Effector memory CD8-positive, alpha-beta T cell (primary cell): ENCODE data around the gene TRPV6.

Experiments
- ATAC-seq: fragments of 150-1000 bp; cut with Tn5 transposase; replicated peaks from 2 replicates; pipeline ENCODE4 v1.10.0; 2021; ENCODE audit warnings: mild to moderate bottlenecking, moderate library complexity
- DNase-seq, 3 experiments: peaks; one replicate each; pipeline ENCODE4 v3.0.0; 2021
- H3K27ac Mint-ChIP-seq, 2 donors: one replicate each; pipeline ENCODE4 v1.8.0; 2022; ENCODE audit warnings: mild to moderate bottlenecking in 2 of 2, mixed read lengths in 2 of 2, moderate library complexity in 2 of 2
- H3K27me3 Mint-ChIP-seq, 2 donors: one replicate each; pipeline ENCODE4 v1.8.0; 2022; ENCODE audit warnings: mixed read lengths in 2 of 2
- H3K36me3 Mint-ChIP-seq: one replicate; pipeline ENCODE4 v1.8.0; 2022; ENCODE audit warnings: mild to moderate bottlenecking, moderate library complexity, mixed read lengths; ENCODE audit not compliant: insufficient read depth
- H3K4me1 Mint-ChIP-seq, 2 donors: one replicate each; pipeline ENCODE4 v1.8.0; 2022; ENCODE audit warnings: low read depth in 2 of 2, mixed read lengths in 2 of 2
- H3K4me3 Mint-ChIP-seq, 2 donors: one replicate each; pipeline ENCODE4 v1.8.0; 2022; ENCODE audit warnings: mild to moderate bottlenecking in 2 of 2, mixed read lengths in 2 of 2, moderate library complexity in 2 of 2
- H3K9me3 Mint-ChIP-seq, 2 donors: one replicate each; pipeline ENCODE4 v1.8.0; 2022; ENCODE audit warnings: mixed read lengths in 2 of 2

Gene TRPV6

GRCh38 chr7:142833174-142834048, 52.1 kb downstream of the TRPV6 start:
- H3K27me3 Mint-ChIP-seq = peaks cover 2 to 13% of the 10 kb centered on the region in 2 donors
- ATAC-seq (no peak), DNase-seq (no peak)
- no peak overlapping the region for H3K27ac Mint-ChIP-seq
- no peak overlapping the region for H3K4me3 Mint-ChIP-seq
- no peaks in the 10 kb centered on the region for H3K36me3 Mint-ChIP-seq
- H3K9me3 Mint-ChIP-seq = no peaks in the 10 kb centered on the region
- peaks cover 0 to 3% of the 10 kb centered on the region in 2 donors for H3K4me1 Mint-ChIP-seq

- no peaks in the 10 kb centered on the region for H3K9me3 Mint-ChIP-seq
- H3K4me3 Mint-ChIP-seq = no peak overlapping the region
- H3K27ac Mint-ChIP-seq = no peak overlapping the region
- peaks cover 7 to 20% of the 10 kb centered on the region in 2 donors for H3K27me3 Mint-ChIP-seq
- peaks cover 0 to 3% of the 10 kb centered on the region in 2 donors for H3K4me1 Mint-ChIP-seq
- DNase-seq (no peak), ATAC-seq (no peak)
- H3K36me3 Mint-ChIP-seq = no peaks in the 10 kb centered on the region
These were observed 53.1 kb downstream of the TRPV6 start for GRCh38 chr7:142832417-142832816.

DNA sequence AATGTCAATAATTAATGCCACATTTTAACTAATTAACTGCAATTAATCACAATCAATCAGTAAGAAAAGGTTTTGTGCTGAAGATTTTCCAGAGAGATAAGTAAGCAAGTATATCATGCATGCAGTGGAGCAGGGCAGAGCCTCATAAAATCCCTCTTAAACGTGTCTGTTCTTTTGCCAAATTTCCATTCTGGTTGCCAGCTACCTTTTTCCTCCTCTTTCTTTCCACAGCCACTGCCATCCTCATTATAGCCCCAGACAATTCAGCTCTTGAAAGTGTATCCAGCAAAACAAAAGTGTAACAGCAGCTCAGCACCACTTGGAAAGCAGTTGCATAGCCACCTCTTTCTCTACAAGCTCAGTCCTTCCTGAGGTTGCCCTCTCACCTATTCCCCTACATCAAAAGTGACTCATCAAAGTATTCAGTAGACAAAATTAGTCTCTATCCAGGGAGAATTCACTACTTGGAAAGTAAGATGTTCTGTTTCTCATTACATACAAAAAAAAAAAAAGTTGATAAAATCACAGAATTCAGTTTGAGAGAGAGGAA, 57.5 kb downstream of the TRPV6 start:
- ATAC-seq (no peak), DNase-seq (no peak)
- Mint-ChIP-seq H3K27ac (no peak overlapping the region), H3K9me3 (no peaks in the 10 kb centered on the region), H3K4me1 (no peaks in the 10 kb centered on the region), H3K4me3 (no peak overlapping the region), H3K36me3 (no peaks in the 10 kb centered on the region), H3K27me3 (peaks cover 20 to 28% of the 10 kb centered on the region in 2 donors)

- no peaks in the 10 kb centered on the region for H3K9me3 Mint-ChIP-seq
- H3K4me1 Mint-ChIP-seq = no peaks in the 10 kb centered on the region
- DNase-seq (no peak), ATAC-seq (no peak)
- H3K36me3 Mint-ChIP-seq = no peaks in the 10 kb centered on the region
- H3K4me3 Mint-ChIP-seq = no peak overlapping the region
- H3K27me3 Mint-ChIP-seq = peaks cover 37 to 45% of the 10 kb centered on the region in 2 donors
- no peak overlapping the region for H3K27ac Mint-ChIP-seq
These were observed 62.8 kb downstream of the TRPV6 start for GRCh38 chr7:142822714-142823113.
